Upper lobe of left lung (tissue), 4 donors: ENCODE measurements around the gene KCTD19.

Source experiments
- POLR2AphosphoS5 ChIP-seq, 2 donors: sonication (generic); formaldehyde crosslinking; IDR thresholded peaks; one replicate each; pipeline ENCODE4 v1.5.1; 2017; ENCODE audit warnings: antibody characterized with exemption in 2 of 2
- TF ChIP-seq, protein P1 (sequence below), 6 experiments: fragments of 450-650 bp in 4 of 6; fragments of 200-600 bp in 2 of 6; sonication (generic) in 2 of 6; IDR thresholded peaks; one replicate each; pipeline ENCODE4 v1.5.1; 2016 to 2019; ENCODE audit warnings: antibody characterized with exemption in 6 of 6

DNA sequence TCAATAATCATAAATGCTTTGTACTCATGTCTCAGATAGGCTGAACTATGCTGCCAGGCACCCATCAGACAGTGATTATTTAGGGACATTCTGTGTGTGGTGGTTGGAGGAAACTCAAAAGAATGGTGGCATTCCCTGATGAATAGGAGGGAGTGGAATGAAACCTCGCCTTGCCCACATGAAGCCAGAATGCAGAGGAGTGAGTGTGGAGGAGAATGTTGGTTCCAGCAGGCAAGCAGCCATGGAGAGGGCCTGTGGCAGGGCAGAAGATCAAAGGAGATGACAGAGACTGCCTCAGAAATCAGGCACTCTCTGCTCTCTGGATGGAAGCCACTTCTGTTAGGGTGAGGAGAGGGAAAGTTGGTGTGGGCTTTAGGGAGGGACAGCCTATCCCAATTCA lies 22.5 kb downstream of the KCTD19 start:
- TF ChIP-seq, protein P1, sequence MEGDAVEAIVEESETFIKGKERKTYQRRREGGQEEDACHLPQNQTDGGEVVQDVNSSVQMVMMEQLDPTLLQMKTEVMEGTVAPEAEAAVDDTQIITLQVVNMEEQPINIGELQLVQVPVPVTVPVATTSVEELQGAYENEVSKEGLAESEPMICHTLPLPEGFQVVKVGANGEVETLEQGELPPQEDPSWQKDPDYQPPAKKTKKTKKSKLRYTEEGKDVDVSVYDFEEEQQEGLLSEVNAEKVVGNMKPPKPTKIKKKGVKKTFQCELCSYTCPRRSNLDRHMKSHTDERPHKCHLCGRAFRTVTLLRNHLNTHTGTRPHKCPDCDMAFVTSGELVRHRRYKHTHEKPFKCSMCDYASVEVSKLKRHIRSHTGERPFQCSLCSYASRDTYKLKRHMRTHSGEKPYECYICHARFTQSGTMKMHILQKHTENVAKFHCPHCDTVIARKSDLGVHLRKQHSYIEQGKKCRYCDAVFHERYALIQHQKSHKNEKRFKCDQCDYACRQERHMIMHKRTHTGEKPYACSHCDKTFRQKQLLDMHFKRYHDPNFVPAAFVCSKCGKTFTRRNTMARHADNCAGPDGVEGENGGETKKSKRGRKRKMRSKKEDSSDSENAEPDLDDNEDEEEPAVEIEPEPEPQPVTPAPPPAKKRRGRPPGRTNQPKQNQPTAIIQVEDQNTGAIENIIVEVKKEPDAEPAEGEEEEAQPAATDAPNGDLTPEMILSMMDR (IDR thresholded peaks at IDR 0.05): no peak
- TF ChIP-seq POLR2AphosphoS5 (IDR thresholded peaks at IDR 0.05): no peak
